Spleen (tissue), 7 donors: ENCODE measurements around the gene HACD2.

Experiments
- CTCF ChIP-seq, 11 experiments: fragments of 200-600 bp in 7 of 11; fragments of 450-650 bp in 4 of 11; sonication (generic) in 4 of 11; IDR thresholded peaks in 8 of 11; conservative IDR thresholded peaks in 3 of 11; 1 replicate in 7 of 11; 2 replicates in 4 of 11; pipeline versions ENCODE4 v1.4.0 to v1.8.0; 2016 to 2021; ENCODE audit warnings: antibody characterized with exemption in 11 of 11, inconsistent platforms in 4 of 11, mild to moderate bottlenecking in 1 of 11
- POLR2AphosphoS5 ChIP-seq, 3 donors: sonication (generic); formaldehyde crosslinking; IDR thresholded peaks; one replicate each; pipeline ENCODE4 v1.5.1; 2017; ENCODE audit warnings: antibody characterized with exemption in 3 of 3
- donor health status: DM: no; HTN: no; CAD: no; lungs with moderate emphysema.
- donor health status: DM: no; HTN: no; CAD: no.
- donor health status: DM: no; HTN: no; CAD: no.

- TF ChIP-seq CTCF (IDR thresholded peaks at IDR 0.05 in 8 of 11, conservative IDR thresholded peaks at IDR 0.05 in 3 of 11) (no peak), POLR2AphosphoS5 (IDR thresholded peaks at IDR 0.05) (no peak)
Observed at GRCh38 chr3:123525433-123525832, 59.4 kb downstream of the HACD2 start.
